A549 (cell line): ENCODE measurements around the gene RNPS1.

Experiments used
- CBX8 ChIP-seq: fragments of 200-600 bp; sonication (generic); IDR thresholded peaks from 2 replicates; pipeline ENCODE4 v1.6.1; 2016
- JUN ChIP-seq, 2 experiments: fragments of >200 bp; sonication (Bioruptor Twin); formaldehyde crosslinking; IDR thresholded peaks; 2 replicates in 1 of 2; 3 replicates in 1 of 2; pipeline ENCODE4 v1.6.1; 2016 to 2017
- POLR2AphosphoS2 ChIP-seq: conservative IDR thresholded peaks from 2 replicates; pipeline ENCODE4 v1.6.1; 2012; ENCODE audit warnings: low read length, improper control_type of control experiment, inconsistent platforms
- TF ChIP-seq, protein P1 (sequence below): fragments of >200 bp; sonication (Bioruptor Twin); formaldehyde crosslinking; IDR thresholded peaks from 3 replicates; pipeline ENCODE4 v1.5.1; 2016

- TF ChIP-seq, protein P1, sequence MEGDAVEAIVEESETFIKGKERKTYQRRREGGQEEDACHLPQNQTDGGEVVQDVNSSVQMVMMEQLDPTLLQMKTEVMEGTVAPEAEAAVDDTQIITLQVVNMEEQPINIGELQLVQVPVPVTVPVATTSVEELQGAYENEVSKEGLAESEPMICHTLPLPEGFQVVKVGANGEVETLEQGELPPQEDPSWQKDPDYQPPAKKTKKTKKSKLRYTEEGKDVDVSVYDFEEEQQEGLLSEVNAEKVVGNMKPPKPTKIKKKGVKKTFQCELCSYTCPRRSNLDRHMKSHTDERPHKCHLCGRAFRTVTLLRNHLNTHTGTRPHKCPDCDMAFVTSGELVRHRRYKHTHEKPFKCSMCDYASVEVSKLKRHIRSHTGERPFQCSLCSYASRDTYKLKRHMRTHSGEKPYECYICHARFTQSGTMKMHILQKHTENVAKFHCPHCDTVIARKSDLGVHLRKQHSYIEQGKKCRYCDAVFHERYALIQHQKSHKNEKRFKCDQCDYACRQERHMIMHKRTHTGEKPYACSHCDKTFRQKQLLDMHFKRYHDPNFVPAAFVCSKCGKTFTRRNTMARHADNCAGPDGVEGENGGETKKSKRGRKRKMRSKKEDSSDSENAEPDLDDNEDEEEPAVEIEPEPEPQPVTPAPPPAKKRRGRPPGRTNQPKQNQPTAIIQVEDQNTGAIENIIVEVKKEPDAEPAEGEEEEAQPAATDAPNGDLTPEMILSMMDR: no peak
- TF ChIP-seq POLR2AphosphoS2 (no peak), JUN (IDR thresholded peaks at IDR 0.05) (no peak; a peak in 1 of 5 replicates), CBX8 (no peak)
Measured at GRCh38 chr16:2238838-2239675, 28.9 kb downstream of the RNPS1 start.
